HepG2 (cell line): Measurements from ENCODE around the gene KCNF1. TPM values are rescaled to one million over a fixed set of nuclear protein-coding genes. Genes with fewer than 3 reads are reported as not detected.

Experiments used
- ATAC-seq: fragments of 200-7000 bp; cut with Tn5 transposase; 3 replicates; pipeline ENCODE4 v1.9.1; 2020; ENCODE audit warnings: mild to moderate bottlenecking, moderate library complexity
- BruUV-seq: library from RNA; stranded (reverse); fragments of 400-500 nt; replicated peaks from 2 replicates; lab custom pipeline; 2021; lab: Mats Ljungman, UMichigan
- CTCF ChIA-PET: fragments of 300-600 bp; formaldehyde crosslinking; extraction: SDS; loops from one replicate; lab custom pipeline; 2021; ENCODE audit warnings: low total read pairs, inconsistent platforms, low intra/inter-chr PET ratio; lab: Yijun Ruan, JAX
- POLR2A ChIA-PET: fragments of 350-600 bp; sonication (Branson Sonifier 250); formaldehyde crosslinking; loops from one replicate; lab custom pipeline; 2020; ENCODE audit warnings: antibody characterized with exemption, inconsistent platforms; lab: Yijun Ruan, JAX
- DNase-seq: peaks from one replicate; pipeline ENCODE4 v3.0.0-alpha.2; 2015; ENCODE audit warnings: low spot score
- FAIRE-seq: peaks from 3 replicates; lab custom pipeline; 2011; peaks lifted over from hg19 to GRCh38; lab: Jason Lieb, UNC
- H2AFZ ChIP-seq: one replicate; pipeline ENCODE4 v1.6.1; 2011; ENCODE audit warnings: low read length, inconsistent platforms
- H3K27ac ChIP-seq: fragments of 300-600 bp; 3 replicates; pipeline ENCODE4 v1.8.0; 2011; ENCODE audit warnings: mixed run types, mild to moderate bottlenecking, mixed read lengths, low read length, inconsistent platforms; ENCODE audit not compliant: insufficient read depth; ENCODE audit errors: extremely low read length
- H3K27me3 ChIP-seq, 2 experiments: fragments of 200-600 bp in 1 of 2; 2 replicates in 1 of 2; 3 replicates in 1 of 2; pipeline versions ENCODE4 v1.6.0 to v1.8.0; 2011; ENCODE audit warnings: low read length in 2 of 2, mild to moderate bottlenecking in 2 of 2, moderate library complexity in 2 of 2, inconsistent platforms in 1 of 2; ENCODE audit not compliant: insufficient read depth in 2 of 2, control insufficient read depth in 1 of 2
- H3K36me3 ChIP-seq, 2 experiments: fragments of 200-600 bp in 1 of 2; replicated peaks in 1 of 2; 2 replicates in 1 of 2; 3 replicates in 1 of 2; pipeline versions ENCODE4 v1.5.1 to v1.8.0; 2011; ENCODE audit warnings: low read length in 2 of 2, inconsistent platforms in 1 of 2; ENCODE audit not compliant: insufficient read depth in 2 of 2, control insufficient read depth in 1 of 2
- H3K4me1 ChIP-seq: 2 replicates; pipeline ENCODE4 v1.5.1; 2012; ENCODE audit warnings: low read length, inconsistent platforms; ENCODE audit not compliant: insufficient read depth
- H3K4me2 ChIP-seq: 2 replicates; pipeline ENCODE4 v1.6.0; 2011; ENCODE audit warnings: low read depth, low read length, inconsistent platforms
- H3K4me3 ChIP-seq, 3 experiments: fragments of 200-600 bp in 1 of 3; sonication (generic), shearing (Covaris generic) in 1 of 3; replicated peaks in 1 of 3; 2 replicates each; pipeline ENCODE4 v1.5.1; 2011 to 2016; ENCODE audit warnings: low read length in 3 of 3, inconsistent platforms in 2 of 3, low read depth in 2 of 3, mild to moderate bottlenecking in 2 of 3, control low read depth in 1 of 3, mixed read lengths in 1 of 3; ENCODE audit not compliant: insufficient read depth in 1 of 3
- H3K79me2 ChIP-seq: one replicate; pipeline ENCODE4 v1.6.1; 2011; ENCODE audit warnings: low read length, inconsistent platforms; ENCODE audit not compliant: insufficient read depth
- H3K9ac ChIP-seq: 2 replicates; pipeline ENCODE4 v1.6.0; 2011; ENCODE audit warnings: mild to moderate bottlenecking, low read depth, low read length, inconsistent platforms; ENCODE audit not compliant: insufficient read depth
- H3K9me3 ChIP-seq: 2 replicates; pipeline ENCODE4 v1.5.1; 2012; ENCODE audit warnings: mild to moderate bottlenecking, low read length
- H4K20me1 ChIP-seq: 2 replicates; pipeline ENCODE4 v1.6.0; 2011; ENCODE audit warnings: inconsistent platforms, mild to moderate bottlenecking, low read length, moderate library complexity; ENCODE audit not compliant: insufficient read depth
- HNRNPL ChIP-seq: fragments of 200-400 bp; formaldehyde crosslinking; IDR thresholded peaks from 2 replicates; pipeline ENCODE4 v1.6.1; 2017; ENCODE audit warnings: mild to moderate bottlenecking, low read depth, low read length
- PRDM10 ChIP-seq: sonication (generic); formaldehyde crosslinking; IDR thresholded peaks from 2 replicates; pipeline ENCODE4 v1.4.0; 2020; ENCODE audit warnings: low read depth, missing genetic modification reagents
- WGBS: methylation state at CpG from one replicate; pipeline ENCODE4 v1.1.6; 2017; ENCODE audit warnings: low lambda C conversion rate; 5-methylcytosine and 5-hydroxymethylcytosine counted together
- in situ Hi-C: cut with HindIII; loops from 2 replicates; pipeline ENCODE4 v1.10.0; 2017; ENCODE audit warnings: low pct_unique_long_range_greater_than_20kb; ENCODE audit not compliant: extremely low pct_ligation_motif_present
- intact Hi-C: fragments of 100-400 bp; cut with micrococcal nuclease; formaldehyde crosslinking; loops from one replicate; pipeline ENCODE4 v1.10.0; 2022; ENCODE audit not compliant: unreplicated experiment
- polyA plus RNA-seq, 8 experiments: library from polyadenylated mRNA; depleted of rRNA in 3 of 8; stranded (reverse) in 7 of 8; unstranded in 1 of 8; fragments of >200 nt; fragmentation: Illumina TruSeq in 4 of 8; extraction: Trizol in 4 of 8; gene quantifications; 2 replicates each; pipeline versions ENCODE4 v1.2.1 to v1.2.3, GENCODE V29; 2011 to 2016; ENCODE audit warnings: low read depth in 4 of 8, missing spikeins in 1 of 8, mixed read lengths in 1 of 8; ENCODE audit not compliant: insufficient read depth in 1 of 8
- total RNA-seq, 5 experiments: library from RNA; depleted of rRNA; stranded (reverse); fragments of >200 nt; fragmentation: Illumina TruSeq; extraction: Trizol; gene quantifications; 2 replicates each; pipeline ENCODE4 v1.2.3, GENCODE V29; 2016; ENCODE audit warnings: low read depth in 1 of 5

Gene KCNF1
- total and polyA plus RNA-seq, 2 of the 13 experiments (the other 11 are each of a cell fraction or from before 2014, with no cell fraction given) = 0.09 to 0.12 TPM

GRCh38 chr2:10912796-10913455, 1.2 kb downstream of the KCNF1 start:
- Histone ChIP-seq H3K4me3 (no peak overlapping the region), H4K20me1 (no peaks in the 10 kb centered on the region; the same call in 1 of the 2 replicates), H3K27ac (no peak overlapping the region), H3K4me2 (no peak overlapping the region), H3K9ac (no peak overlapping the region), H3K79me2 (no peaks in the 10 kb centered on the region), H3K27me3 (peaks cover 10 to 82% of the 10 kb centered on the region in 2 experiments)
- in situ Hi-C loops = no loop called here
- ATAC-seq = no peak
- no TSS peak for BruUV-seq
- no peak for FAIRE-seq
- TF ChIP-seq PRDM10 (CRISPR knock-in tag) (no peak), HNRNPL (0 out of 2 replicates have a peak, but pooled peaks have one; percentile 29)
- TF ChIP-seq, all 625 proteins: peak for 1
- H3K9me3 ChIP-seq = no peaks in the 10 kb centered on the region
- WGBS = 89% methylated on average over 53 of the region's 58 CpGs
- intact Hi-C loops = loop anchor here (5.0 to 10.0 kb wide), 2 partner anchors 114 to 212 kb away; no protein-coding TSS in a partner anchor
- no peak overlapping the region for H2AFZ ChIP-seq
- DNase-seq = no peak
- ChIA-PET POLR2A (no interaction called here), CTCF (no interaction called here)
- peaks cover 9% of the 10 kb centered on the region for H3K4me1 ChIP-seq
- no peaks in the 10 kb centered on the region for H3K36me3 ChIP-seq
